ENCODE measurements around the gene NRG3. TPM values are rescaled to one million over a fixed set of nuclear protein-coding genes. Genes with fewer than 3 reads are reported as not detected.

The NRG3 gene
- total and polyA plus RNA-seq, 2 of the 4 experiments (the other 2 are of a cell fraction), result not detected

- H3K9me1 ChIP-seq (ENCODE audit: insufficient read depth, low read length), result no peaks in the 10 kb centered on the region
- no peak overlapping the region for H3K56ac ChIP-seq (ENCODE audit: extremely low read depth, insufficient read depth, low read length)
- POLR2A ChIA-PET (ENCODE audit: unreplicated experiment), result no interaction called here
- no TSS peak for BruUV-seq (replicated peaks)
- H3K36me3 ChIP-seq (ENCODE audit: control insufficient read depth, insufficient read depth, low read length), result no peaks in the 10 kb centered on the region
- 0 out of 2 replicates have a peak, but pooled peaks cover 2% of the 10 kb centered on the region for H3K9me3 ChIP-seq (ENCODE audit: control insufficient read depth, insufficient read depth, low read length)
- H3K18ac ChIP-seq (ENCODE audit: low read depth, low read length), result no peak overlapping the region
- H4K20me1 ChIP-seq (ENCODE audit: insufficient read depth, low read length), result no peaks in the 10 kb centered on the region
- no peak overlapping the region for H2AK9ac ChIP-seq (replicated peaks; ENCODE audit: low read depth, low read length, poor library complexity)
- in situ Hi-C loops (cut with MboI; ENCODE audit: low sequenced_read_pairs), result no loop called here
- dilution Hi-C loops (cut with HindIII; ENCODE audit: low sequenced_read_pairs, unreplicated experiment), result no loop called here
- H4K8ac ChIP-seq (ENCODE audit: low read depth in 2 of 2, low read length in 2 of 2), result no peak overlapping the region
- H3K9ac ChIP-seq (ENCODE audit: low read depth, low read length), result no peak overlapping the region
- H2BK20ac ChIP-seq (ENCODE audit: low read depth, low read length), result no peak overlapping the region
- no peak overlapping the region for H2AFZ ChIP-seq (replicated peaks; ENCODE audit: low read length, poor library complexity)
- H3K27ac ChIP-seq (ENCODE audit: insufficient read depth, low read length), result no peak overlapping the region
- no peaks in the 10 kb centered on the region for H3K79me1 ChIP-seq (ENCODE audit: low read depth in 1 of 2, low read length in 2 of 2)
- H2BK15ac ChIP-seq (ENCODE audit: low read depth, low read length), result no peak overlapping the region
- no peaks in the 10 kb centered on the region for H3K27me3 ChIP-seq (ENCODE audit: control insufficient read depth, insufficient read depth, low read length)
- H3K4me3 ChIP-seq (ENCODE audit: insufficient read depth, low read depth, low read length), result no peak overlapping the region
- H2BK120ac ChIP-seq (ENCODE audit: low read depth, low read length), result no peak overlapping the region
- no peak overlapping the region for H3K23ac ChIP-seq (ENCODE audit: low read depth, low read length)
- intact Hi-C loops (cut with micrococcal nuclease), result no loop called here
- H3K4ac ChIP-seq (ENCODE audit: low read depth, low read length), result no peak overlapping the region
- H2BK5ac ChIP-seq (ENCODE audit: low read depth, low read length, poor library complexity, severe bottlenecking), result no peak overlapping the region
- CTCF ChIA-PET, result no interaction called here
- no peak overlapping the region for H3K14ac ChIP-seq (replicated peaks; ENCODE audit: low read depth, low read length)
- H2AK5ac ChIP-seq (ENCODE audit: low read depth, low read length), result no peak overlapping the region
- H4K5ac ChIP-seq (ENCODE audit: low read depth, low read length), result no peak overlapping the region
- no peak overlapping the region for H3K4me2 ChIP-seq (ENCODE audit: low read depth, low read length)
- no peak for TF ChIP-seq RCOR1 (IDR thresholded peaks at IDR 0.05; ENCODE audit: insufficient replicate concordance, low read length)
- TF ChIP-seq, protein P1, sequence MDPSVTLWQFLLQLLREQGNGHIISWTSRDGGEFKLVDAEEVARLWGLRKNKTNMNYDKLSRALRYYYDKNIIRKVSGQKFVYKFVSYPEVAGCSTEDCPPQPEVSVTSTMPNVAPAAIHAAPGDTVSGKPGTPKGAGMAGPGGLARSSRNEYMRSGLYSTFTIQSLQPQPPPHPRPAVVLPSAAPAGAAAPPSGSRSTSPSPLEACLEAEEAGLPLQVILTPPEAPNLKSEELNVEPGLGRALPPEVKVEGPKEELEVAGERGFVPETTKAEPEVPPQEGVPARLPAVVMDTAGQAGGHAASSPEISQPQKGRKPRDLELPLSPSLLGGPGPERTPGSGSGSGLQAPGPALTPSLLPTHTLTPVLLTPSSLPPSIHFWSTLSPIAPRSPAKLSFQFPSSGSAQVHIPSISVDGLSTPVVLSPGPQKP (IDR thresholded peaks at IDR 0.05; ENCODE audit: borderline replicate concordance, low read depth, low read length), result no peak
- TF ChIP-seq, protein P2, sequence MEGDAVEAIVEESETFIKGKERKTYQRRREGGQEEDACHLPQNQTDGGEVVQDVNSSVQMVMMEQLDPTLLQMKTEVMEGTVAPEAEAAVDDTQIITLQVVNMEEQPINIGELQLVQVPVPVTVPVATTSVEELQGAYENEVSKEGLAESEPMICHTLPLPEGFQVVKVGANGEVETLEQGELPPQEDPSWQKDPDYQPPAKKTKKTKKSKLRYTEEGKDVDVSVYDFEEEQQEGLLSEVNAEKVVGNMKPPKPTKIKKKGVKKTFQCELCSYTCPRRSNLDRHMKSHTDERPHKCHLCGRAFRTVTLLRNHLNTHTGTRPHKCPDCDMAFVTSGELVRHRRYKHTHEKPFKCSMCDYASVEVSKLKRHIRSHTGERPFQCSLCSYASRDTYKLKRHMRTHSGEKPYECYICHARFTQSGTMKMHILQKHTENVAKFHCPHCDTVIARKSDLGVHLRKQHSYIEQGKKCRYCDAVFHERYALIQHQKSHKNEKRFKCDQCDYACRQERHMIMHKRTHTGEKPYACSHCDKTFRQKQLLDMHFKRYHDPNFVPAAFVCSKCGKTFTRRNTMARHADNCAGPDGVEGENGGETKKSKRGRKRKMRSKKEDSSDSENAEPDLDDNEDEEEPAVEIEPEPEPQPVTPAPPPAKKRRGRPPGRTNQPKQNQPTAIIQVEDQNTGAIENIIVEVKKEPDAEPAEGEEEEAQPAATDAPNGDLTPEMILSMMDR (conservative IDR thresholded peaks at IDR 0.05; ENCODE audit: low read depth, low read length), result no peak
- TF ChIP-seq NFE2L2 (IDR thresholded peaks at IDR 0.05; ENCODE audit: low read depth, low read length), result no peak
- no peak for TF ChIP-seq RAD21 (IDR thresholded peaks at IDR 0.05; ENCODE audit: low read length)
- TF ChIP-seq BHLHE40 (IDR thresholded peaks at IDR 0.05; ENCODE audit: low read depth, low read length), result no peak
- TF ChIP-seq SMC3 (IDR thresholded peaks at IDR 0.05; ENCODE audit: low read depth, low read length), result no peak
- no peak for TF ChIP-seq MXI1 (IDR thresholded peaks at IDR 0.05; ENCODE audit: borderline replicate concordance, low read depth, low read length)
- no peak for TF ChIP-seq FOS (IDR thresholded peaks at IDR 0.05; ENCODE audit: low read depth, low read length)
- no peak for TF ChIP-seq MAFK (IDR thresholded peaks at IDR 0.05; ENCODE audit: low read depth, low read length)
- TF ChIP-seq RFX5 (IDR thresholded peaks at IDR 0.05; ENCODE audit: low read depth, low read length), result no peak
- ATAC-seq (ENCODE audit: low read depth) (no peak), DNase-seq (no peak)
- no peaks in the 10 kb centered on the region for H3K4me1 ChIP-seq (ENCODE audit: control insufficient read depth, insufficient read depth, low read length)
- H4K91ac ChIP-seq (ENCODE audit: insufficient read depth, low read depth, low read length), result no peak overlapping the region
- WGBS, 2 experiments (ENCODE audit: extremely low coverage in 2 of 2, insufficient read length in 1 of 2), result no CpG with 5 or more reads among the region's 2 CpGs
Observed at GRCh38 chr10:82267465-82267864, 392.5 kb downstream of the NRG3 start.

All from IMR-90 (cell line).